Astrocyte (in vitro differentiated cells and primary cell): ENCODE measurements around the gene MED22. TPM values are rescaled to one million over a fixed set of nuclear protein-coding genes. Genes with fewer than 3 reads are reported as not detected.

Experiments
- DNase-seq: peaks from one replicate; pipeline ENCODE4 v3.0.0-alpha.2; 2010; ENCODE audit warnings: low read depth
- FAIRE-seq: peaks from 2 replicates; lab custom pipeline; 2011; peaks lifted over from hg19 to GRCh38; lab: Jason Lieb, UNC
- H2AFZ ChIP-seq: 2 replicates; pipeline ENCODE4 v1.6.0; 2012; ENCODE audit warnings: low read depth, low read length, inconsistent platforms
- H3K27ac ChIP-seq: 2 replicates; pipeline ENCODE4 v1.5.1; 2011; ENCODE audit warnings: low read depth, low read length, inconsistent platforms
- H3K27me3 ChIP-seq: 2 replicates; pipeline ENCODE4 v1.6.0; 2011; ENCODE audit warnings: low read length, inconsistent platforms; ENCODE audit not compliant: insufficient read depth
- H3K36me3 ChIP-seq: 2 replicates; pipeline ENCODE4 v1.5.1; 2011; ENCODE audit warnings: low read length, inconsistent platforms; ENCODE audit not compliant: insufficient read depth
- H3K4me1 ChIP-seq: 2 replicates; pipeline ENCODE4 v1.5.1; 2011; ENCODE audit warnings: low read length, inconsistent platforms; ENCODE audit not compliant: insufficient read depth
- H3K4me2 ChIP-seq: 2 replicates; pipeline ENCODE4 v1.6.0; 2012; ENCODE audit warnings: low read length, inconsistent platforms
- H3K4me3 ChIP-seq: 2 replicates; pipeline ENCODE4 v1.5.1; 2011; ENCODE audit warnings: low read depth, mild to moderate bottlenecking, low read length, inconsistent platforms; ENCODE audit not compliant: insufficient read depth
- H3K79me2 ChIP-seq: 2 replicates; pipeline ENCODE4 v1.6.0; 2012; ENCODE audit warnings: mild to moderate bottlenecking, low read length, inconsistent platforms; ENCODE audit not compliant: insufficient read depth
- H3K9ac ChIP-seq: 2 replicates; pipeline ENCODE4 v1.6.0; 2012; ENCODE audit warnings: mild to moderate bottlenecking, low read length, inconsistent platforms
- H3K9me3 ChIP-seq: 2 replicates; pipeline ENCODE4 v1.5.1; 2012; ENCODE audit warnings: low read depth, mild to moderate bottlenecking, low read length, inconsistent platforms; ENCODE audit not compliant: insufficient read depth
- H4K20me1 ChIP-seq: 2 replicates; pipeline ENCODE4 v1.6.0; 2012; ENCODE audit warnings: low read length, inconsistent platforms; ENCODE audit not compliant: insufficient read depth
- H3K27ac Mint-ChIP-seq: one replicate; pipeline ENCODE4 v1.8.0; 2021; ENCODE audit warnings: mild to moderate bottlenecking, mixed read lengths; ENCODE audit not compliant: unreplicated experiment
- H3K27me3 Mint-ChIP-seq: one replicate; pipeline ENCODE4 v1.8.0; 2021; ENCODE audit warnings: low read depth, mixed read lengths; ENCODE audit not compliant: unreplicated experiment
- H3K36me3 Mint-ChIP-seq: one replicate; pipeline ENCODE4 v1.8.0; 2021; ENCODE audit warnings: low read depth, mixed read lengths; ENCODE audit not compliant: unreplicated experiment
- H3K4me1 Mint-ChIP-seq: one replicate; pipeline ENCODE4 v1.8.0; 2021; ENCODE audit warnings: low read depth, mixed read lengths; ENCODE audit not compliant: unreplicated experiment
- H3K4me3 Mint-ChIP-seq: one replicate; pipeline ENCODE4 v1.8.0; 2021; ENCODE audit warnings: mild to moderate bottlenecking, moderate library complexity, mixed read lengths; ENCODE audit not compliant: unreplicated experiment
- H3K9me3 Mint-ChIP-seq: one replicate; pipeline ENCODE4 v1.8.0; 2021; ENCODE audit warnings: mild to moderate bottlenecking, mixed read lengths; ENCODE audit not compliant: unreplicated experiment
- CTCF ChIP-seq: IDR thresholded peaks from 2 replicates; pipeline ENCODE4 v1.5.1; 2011; ENCODE audit warnings: low read depth, mild to moderate bottlenecking, inconsistent platforms, low read length, moderate library complexity; ENCODE audit not compliant: insufficient read depth
- EZH2 ChIP-seq: IDR thresholded peaks from 2 replicates; pipeline ENCODE4 v1.6.1; 2012; ENCODE audit warnings: mild to moderate bottlenecking, low read length, inconsistent platforms; ENCODE audit not compliant: insufficient read depth
- total RNA-seq: library from RNA; stranded (reverse); gene quantifications from 2 replicates; pipeline ENCODE4 v1.2.1, GENCODE V29; 2021

Gene MED22
- total RNA-seq, 1 donor from 2014 or later = 28.8 TPM

GRCh38 chr9:133349965-133350616, 2.2 kb upstream of the MED22 start:
- Mint-ChIP-seq H3K4me3 (peak overlapping the region; percentile 93), H3K4me1 (peaks cover 26% of the 10 kb centered on the region), H3K36me3 (peaks cover 38% of the 10 kb centered on the region), H3K27me3 (no peaks in the 10 kb centered on the region), H3K9me3 (no peaks in the 10 kb centered on the region), H3K27ac (peak overlapping the region; percentile 72)
- Histone ChIP-seq H3K79me2 (peaks cover 68% of the 10 kb centered on the region), H4K20me1 (peaks cover 86% of the 10 kb centered on the region), H3K9ac (peak overlapping the region; percentile 100), H3K9me3 (no peaks in the 10 kb centered on the region), H3K4me1 (peaks cover 23% of the 10 kb centered on the region), H3K36me3 (peaks cover 43% of the 10 kb centered on the region), H3K27ac (no peak overlapping the region), H3K4me3 (peak overlapping the region; percentile 98), H3K4me2 (peak overlapping the region; percentile 90), H3K27me3 (no peaks in the 10 kb centered on the region), H2AFZ (no peak overlapping the region)
- DNase-seq (no peak), FAIRE-seq (no peak)
- TF ChIP-seq CTCF = no peak
- TF ChIP-seq EZH2 = no peak

DNA sequence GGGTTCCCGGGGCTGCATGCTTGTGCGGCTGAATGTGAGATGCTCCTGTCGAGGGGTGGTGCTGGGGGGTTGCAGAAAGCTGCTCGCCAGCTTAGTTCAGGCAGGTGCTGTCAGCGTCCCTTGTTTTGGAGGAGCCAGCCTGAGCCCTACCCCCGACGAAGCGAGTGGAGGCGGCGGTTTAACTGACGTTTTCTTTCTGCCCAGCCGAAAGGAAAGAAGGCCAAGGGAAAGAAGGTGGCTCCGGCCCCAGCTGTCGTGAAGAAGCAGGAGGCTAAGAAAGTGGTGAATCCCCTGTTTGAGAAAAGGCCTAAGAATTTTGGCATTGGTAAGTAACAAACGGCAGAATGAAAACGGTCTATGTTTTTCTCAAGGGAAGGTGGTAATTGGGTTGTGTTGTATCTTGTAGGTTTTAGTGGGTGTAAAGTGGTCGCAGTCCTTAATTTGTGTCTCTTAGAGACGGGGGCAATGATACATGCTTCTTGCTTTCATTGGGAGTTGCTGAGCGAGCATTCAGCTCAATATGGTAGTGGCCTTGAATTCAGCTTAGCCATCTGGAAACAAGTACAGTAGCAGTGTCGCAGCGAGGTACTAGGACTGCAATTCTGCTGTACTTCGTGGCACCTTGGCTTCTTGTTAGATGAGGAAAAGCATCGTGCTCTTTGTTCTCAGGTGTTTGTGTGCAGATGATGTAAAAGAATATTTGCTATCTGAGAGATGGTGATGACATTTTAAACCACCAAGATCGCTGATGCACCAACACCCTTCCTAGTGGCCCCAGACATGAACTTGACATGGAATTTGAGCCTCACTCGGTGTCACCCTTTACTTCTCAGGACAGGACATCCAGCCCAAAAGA, 1.0 kb upstream of the MED22 start:
- H3K4me1 Mint-ChIP-seq = peaks cover 23% of the 10 kb centered on the region
- Histone ChIP-seq H3K79me2 (peaks cover 59% of the 10 kb centered on the region), H3K4me2 (peak overlapping the region; percentile 90), H2AFZ (no peak overlapping the region), H3K27me3 (no peaks in the 10 kb centered on the region), H3K9ac (peak overlapping the region; percentile 100), H3K27ac (peak overlapping the region; percentile 99), H4K20me1 (peaks cover 79% of the 10 kb centered on the region), H3K4me1 (peaks cover 23% of the 10 kb centered on the region), H3K36me3 (peaks cover 53% of the 10 kb centered on the region), H3K9me3 (no peaks in the 10 kb centered on the region), H3K4me3 (peak overlapping the region; percentile 98)
- H3K36me3 Mint-ChIP-seq = peaks cover 39% of the 10 kb centered on the region
- no peaks in the 10 kb centered on the region for H3K9me3 Mint-ChIP-seq
- FAIRE-seq = no peak
- TF ChIP-seq EZH2 = no peak
- no peaks in the 10 kb centered on the region for H3K27me3 Mint-ChIP-seq
- DNase-seq = no peak
- H3K27ac Mint-ChIP-seq = peak overlapping the region; percentile 97
- H3K4me3 Mint-ChIP-seq = peak overlapping the region; percentile 93

GRCh38 chr9:133347515-133347984, 381 bp downstream of the MED22 start:
- peak overlapping the region; percentile 90 for H3K4me2 ChIP-seq
- peaks cover 59% of the 10 kb centered on the region for H3K79me2 ChIP-seq
- H3K27me3 ChIP-seq = no peaks in the 10 kb centered on the region
- H3K4me3 ChIP-seq = peak overlapping the region; percentile 98
- FAIRE-seq (no peak), DNase-seq (no peak)
- Mint-ChIP-seq H3K27me3 (no peaks in the 10 kb centered on the region), H3K4me3 (peak overlapping the region; percentile 93), H3K9me3 (no peaks in the 10 kb centered on the region), H3K4me1 (peaks cover 23% of the 10 kb centered on the region), H3K36me3 (peaks cover 34% of the 10 kb centered on the region), H3K27ac (no peak overlapping the region)
- TF ChIP-seq CTCF (no peak), EZH2 (no peak)
- H3K36me3 ChIP-seq = peaks cover 50% of the 10 kb centered on the region
- H3K9me3 ChIP-seq = no peaks in the 10 kb centered on the region
- H3K4me1 ChIP-seq = peaks cover 23% of the 10 kb centered on the region
- H2AFZ ChIP-seq = no peak overlapping the region
- H4K20me1 ChIP-seq = peaks cover 65% of the 10 kb centered on the region
- H3K9ac ChIP-seq = peak overlapping the region; percentile 100
- peak overlapping the region; percentile 99 for H3K27ac ChIP-seq
